ENCODE data around the gene UBE2E1.
"Not testable (repeated sequence)": the region's sequence is repeated elsewhere in the genome, so short reads cannot be mapped to it uniquely, and the experiment has no call there.

UBE2E1 gene

GRCh38 chr3:23849462-23849861 is 43.7 kb downstream of the UBE2E1 start:
- DNase-seq (ENCODE audit: low read depth) = not testable (repeated sequence)

GRCh38 chr3:23856286-23856685 is 50.5 kb downstream of the UBE2E1 start:
- DNase-seq (ENCODE audit: low read depth) = no peak

- no peak for DNase-seq (ENCODE audit: low read depth)
Observed at GRCh38 chr3:23859012-23859743, 53.4 kb downstream of the UBE2E1 start.

GRCh38 chr3:23859839-23860382 is 54.2 kb downstream of the UBE2E1 start:
- DNase-seq (ENCODE audit: low read depth) = no peak

- DNase-seq (ENCODE audit: low read depth) = no peak
Observed at GRCh38 chr3:23861689-23862088, 55.9 kb downstream of the UBE2E1 start.

GRCh38 chr3:23863060-23863459 is 57.3 kb downstream of the UBE2E1 start:
- DNase-seq (ENCODE audit: low read depth) = no peak

- DNase-seq (ENCODE audit: low read depth) = no peak
Observed at GRCh38 chr3:23864931-23865330, 59.2 kb downstream of the UBE2E1 start.

- DNase-seq (ENCODE audit: low read depth) = no peak
Observed at GRCh38 chr3:23865595-23866396, 60.0 kb downstream of the UBE2E1 start.

- DNase-seq (ENCODE audit: low read depth) = no peak
Observed at GRCh38 chr3:23867400-23867799, 61.6 kb downstream of the UBE2E1 start.

GRCh38 chr3:23867838-23868237 is 62.1 kb downstream of the UBE2E1 start:
- no peak for DNase-seq (ENCODE audit: low read depth)

- DNase-seq (ENCODE audit: low read depth) = no peak
Observed at GRCh38 chr3:23869977-23870662, 64.4 kb downstream of the UBE2E1 start.

GRCh38 chr3:23870663-23871043 is 64.9 kb downstream of the UBE2E1 start:
- not testable (repeated sequence) for DNase-seq (ENCODE audit: low read depth)

- DNase-seq (ENCODE audit: low read depth) = not testable (repeated sequence)
Observed at GRCh38 chr3:23871361-23871760, 65.6 kb downstream of the UBE2E1 start.

GRCh38 chr3:23872330-23872729 is 66.6 kb downstream of the UBE2E1 start:
- DNase-seq (ENCODE audit: low read depth) = no peak

GRCh38 chr3:23873941-23874340 is 68.2 kb downstream of the UBE2E1 start:
- DNase-seq (ENCODE audit: low read depth) = no peak

- DNase-seq (ENCODE audit: low read depth) = no peak
Observed at GRCh38 chr3:23874359-23875112, 68.8 kb downstream of the UBE2E1 start.

- DNase-seq (ENCODE audit: low read depth) = no peak
Observed at GRCh38 chr3:23875113-23875725, 69.5 kb downstream of the UBE2E1 start.

GRCh38 chr3:23876923-23877322 is 71.2 kb downstream of the UBE2E1 start:
- DNase-seq (ENCODE audit: low read depth) = no peak

GRCh38 chr3:23877329-23877980 is 71.7 kb downstream of the UBE2E1 start:
- no peak for DNase-seq (ENCODE audit: low read depth)

- DNase-seq (ENCODE audit: low read depth) = no peak
Observed at GRCh38 chr3:23879485-23879884, 73.7 kb downstream of the UBE2E1 start.

Data from stimulated activated CD8-positive, alpha-beta memory T cell treated with anti-CD3 and anti-CD28 coated beads, Interleukin-12 subunit alpha, Interleukin-12 subunit beta, amount 100 ng/mL, for 1 hour (primary cell).